Measurements from ENCODE around the gene SNX22.
A peak's percentile ranks its signal among the peaks of the same experiment; 100 is the strongest.

The SNX22 gene

DNA sequence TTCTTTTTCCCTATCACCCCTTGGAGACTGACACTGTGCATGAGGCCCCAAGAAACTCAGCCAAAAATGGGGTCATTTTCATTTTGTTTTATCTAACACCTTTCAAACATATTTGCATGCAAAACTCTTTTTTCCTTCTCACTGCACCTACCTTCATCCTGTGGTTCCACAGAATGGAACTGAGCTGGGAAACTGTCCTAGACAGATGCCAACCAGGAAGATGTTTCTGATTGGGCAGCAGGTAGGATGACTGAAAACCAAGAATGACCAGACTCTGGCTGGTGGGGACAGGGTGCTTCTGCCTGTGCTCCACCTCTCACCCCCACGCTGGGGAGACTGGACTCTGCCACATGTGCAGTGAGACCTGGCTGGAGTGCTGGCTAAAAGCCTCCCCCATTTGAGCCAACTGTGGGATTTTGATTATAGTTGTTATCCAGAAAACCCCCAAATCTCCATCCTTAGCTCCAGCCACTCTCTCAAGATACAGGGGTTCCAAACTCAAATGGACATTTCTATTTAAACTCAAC lies 6.1 kb downstream of the SNX22 start:
- no peak for DNase-seq

DNA sequence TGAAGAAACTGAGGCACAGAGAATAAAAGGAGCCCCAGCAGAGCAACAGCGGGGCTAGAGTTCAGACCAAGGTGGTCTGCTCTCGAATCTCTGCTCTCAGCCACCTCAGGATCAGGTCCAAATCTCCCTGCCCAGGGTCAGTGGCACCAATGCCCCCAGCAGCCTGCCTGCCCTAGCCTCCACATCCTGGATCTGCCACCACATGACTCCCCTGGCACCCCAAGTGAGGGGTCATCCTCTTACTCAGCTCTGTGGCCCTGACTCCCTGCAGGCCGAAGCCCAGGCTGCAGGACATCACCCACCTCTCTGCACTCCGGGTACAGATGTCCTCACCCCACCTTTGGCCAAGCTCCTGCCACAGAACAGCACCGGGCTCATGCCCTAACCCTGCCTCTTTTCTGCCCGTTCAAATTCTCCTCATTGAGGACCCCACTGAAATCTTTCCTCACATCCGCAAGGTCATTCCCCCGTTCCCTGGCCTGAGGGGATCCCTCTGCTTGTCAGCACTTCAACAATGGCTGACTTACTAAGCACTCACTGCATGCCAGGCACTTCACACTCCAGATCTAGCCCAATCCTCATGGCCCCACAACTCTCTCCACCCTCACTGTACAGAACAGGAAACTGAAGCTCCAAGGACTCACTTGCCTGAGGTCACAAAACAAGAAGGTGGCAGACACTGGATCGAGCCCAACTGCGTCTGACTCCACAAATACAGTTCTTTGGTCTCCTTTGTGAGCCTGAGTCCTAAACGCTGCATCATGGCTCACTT lies 7.0 kb downstream of the SNX22 start:
- DNase-seq = no peak

DNA sequence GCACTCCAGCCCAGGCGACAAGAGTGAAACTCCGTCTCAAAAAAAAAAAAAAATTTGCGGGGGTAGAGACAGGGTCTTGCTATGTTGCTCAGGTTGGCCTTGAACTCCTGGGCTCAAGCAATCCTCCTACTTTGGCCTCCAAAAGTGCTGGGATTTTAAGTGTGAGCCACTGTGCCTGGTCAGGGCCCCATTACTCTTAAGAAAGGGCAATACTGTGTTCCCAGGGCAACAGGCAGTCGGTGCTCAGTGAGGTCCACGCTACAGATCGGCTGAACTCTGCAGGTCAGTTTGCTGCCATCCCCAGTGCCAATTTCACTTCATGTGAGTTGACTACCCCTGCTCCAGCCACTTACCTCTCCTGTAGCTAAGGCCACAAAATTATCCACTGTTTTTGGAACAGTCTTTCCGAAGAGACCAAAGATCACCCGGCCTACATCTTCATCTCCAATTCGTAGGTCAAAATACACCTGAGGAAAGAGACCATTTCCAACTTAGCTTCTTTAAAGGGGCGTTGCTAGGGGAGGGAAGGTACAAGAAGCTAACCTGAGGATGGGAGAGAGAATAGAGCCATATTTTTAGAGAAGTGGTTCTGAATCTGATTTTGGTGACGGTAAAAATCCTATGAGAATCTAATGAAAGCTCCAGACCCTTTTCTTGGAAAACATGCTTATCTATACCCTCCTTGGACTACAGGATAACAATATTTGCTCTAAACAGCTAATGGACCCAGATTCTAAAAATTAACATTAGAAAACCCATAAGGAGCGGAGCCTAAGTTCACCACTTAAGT lies 10.4 kb downstream of the SNX22 start:
- no peak for DNase-seq

DNA sequence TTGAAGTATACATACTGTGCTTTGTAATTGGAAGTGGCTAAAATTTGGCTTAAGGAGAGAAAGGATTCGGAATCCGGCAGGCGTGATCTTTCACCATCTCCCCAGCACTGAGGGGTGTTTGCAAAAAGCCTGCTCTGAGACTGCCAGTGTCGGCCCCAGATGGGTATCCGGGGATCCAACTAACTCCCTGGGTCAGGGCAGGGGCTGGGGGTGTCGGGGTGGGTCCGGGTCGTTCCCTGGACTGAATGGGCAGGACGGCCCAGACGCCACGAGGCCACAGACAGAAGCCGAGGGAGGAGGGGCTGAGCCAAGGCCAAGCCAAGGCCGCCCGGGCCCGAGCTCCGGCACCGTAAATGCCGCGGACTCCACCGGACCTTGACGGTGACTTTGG lies 10.9 kb downstream of the SNX22 start:
- DNase-seq = peak in 1 of 2 donors; percentile 12

DNA sequence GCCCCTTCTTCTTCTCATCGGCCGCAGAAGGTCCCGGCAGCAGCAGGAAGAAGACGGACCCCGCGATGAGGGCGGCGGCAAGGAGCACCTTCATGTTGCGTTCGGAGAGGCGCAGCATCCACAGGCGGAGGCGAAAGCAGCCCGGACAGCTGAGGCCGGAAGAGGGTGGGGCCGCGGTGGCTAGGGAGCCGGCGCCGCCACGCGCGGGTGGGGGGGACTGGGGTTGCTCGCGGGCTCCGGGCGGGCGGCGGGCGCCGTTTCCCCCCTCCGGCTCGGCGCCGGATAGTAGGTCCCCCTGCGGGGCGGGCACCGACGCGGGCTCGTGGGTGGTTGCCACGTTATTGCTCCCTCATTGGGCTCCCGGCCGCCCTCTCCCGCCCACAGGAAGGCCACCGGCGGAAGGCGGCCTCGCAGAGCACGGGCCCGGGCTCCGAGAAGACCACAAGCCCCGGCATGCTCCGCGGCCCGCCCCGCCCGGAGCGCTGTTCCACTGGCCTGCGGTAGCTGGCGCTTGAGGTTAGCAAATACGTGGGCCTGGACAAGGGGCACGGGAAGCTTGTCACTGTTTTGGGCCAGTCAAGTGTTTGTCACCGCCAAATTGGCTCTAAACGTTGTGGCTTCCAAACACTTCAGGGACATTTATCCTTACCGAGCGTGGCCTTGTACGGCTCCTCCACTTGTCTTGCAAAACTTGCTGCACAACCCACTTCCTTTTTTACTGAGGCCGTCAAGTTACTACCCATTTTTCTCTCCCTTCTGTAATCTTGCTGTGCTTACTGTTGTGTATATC lies 11.5 kb downstream of the SNX22 start, which contains the start of gene PPIB:
Gene PPIB, minus strand, starts transcription at position 154 of the 790 bp plus-strand sequence. Its CDS starts 36 bp downstream, at position 118.
- DNase-seq = peak; percentile 94

DNA sequence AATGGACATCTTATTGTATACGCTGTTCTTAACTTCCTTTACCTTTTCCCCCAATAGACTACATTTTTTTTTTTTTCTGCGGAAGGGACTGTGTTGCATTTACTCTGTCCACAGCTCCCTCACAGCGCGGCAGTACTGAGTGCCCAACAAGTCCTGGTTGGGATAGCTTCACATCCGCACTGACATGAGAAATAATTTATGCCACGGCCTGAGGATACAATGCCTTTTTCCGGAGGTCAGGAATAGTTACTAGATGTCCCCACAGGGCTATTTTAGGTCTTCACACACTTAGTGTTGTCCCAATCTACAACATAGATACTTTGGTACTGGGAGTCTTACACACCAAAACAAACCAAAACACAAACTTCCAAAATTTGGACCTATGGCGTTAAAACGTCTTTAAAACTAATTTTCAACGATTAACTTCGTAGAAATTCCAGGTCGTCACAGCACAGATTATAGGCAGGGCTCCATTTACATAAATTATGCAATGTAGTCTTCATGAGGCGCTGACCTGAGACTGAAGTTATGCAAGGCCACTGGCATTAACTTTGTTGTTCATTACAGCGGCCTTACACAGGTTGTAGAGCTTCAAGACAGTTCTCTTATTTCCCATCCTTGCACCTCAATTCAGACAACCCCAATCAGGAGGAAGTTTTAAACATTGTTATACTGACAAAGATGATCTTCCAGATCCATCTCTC lies 12.3 kb downstream of the SNX22 start:
- no peak for DNase-seq

DNA sequence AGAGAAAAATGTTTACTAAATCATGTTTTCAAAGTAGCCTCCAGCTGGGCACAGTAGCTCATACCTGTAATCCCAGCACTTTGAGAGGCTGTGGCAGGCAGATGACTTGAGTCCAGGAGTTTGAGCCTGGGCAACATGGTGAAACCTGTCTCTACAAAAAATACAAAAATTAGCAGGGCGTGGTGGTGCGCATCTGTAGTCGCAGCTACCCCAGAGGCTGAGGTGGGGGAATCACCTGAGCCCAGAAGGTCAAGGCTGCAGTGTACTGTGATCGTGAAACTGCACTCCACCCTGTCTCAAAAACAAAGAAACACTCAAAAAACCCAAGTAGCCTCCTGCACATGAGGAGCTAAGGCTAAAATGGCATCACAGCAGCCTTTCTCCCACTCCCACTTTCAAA lies 12.9 kb downstream of the SNX22 start:
- DNase-seq = no peak

DNA sequence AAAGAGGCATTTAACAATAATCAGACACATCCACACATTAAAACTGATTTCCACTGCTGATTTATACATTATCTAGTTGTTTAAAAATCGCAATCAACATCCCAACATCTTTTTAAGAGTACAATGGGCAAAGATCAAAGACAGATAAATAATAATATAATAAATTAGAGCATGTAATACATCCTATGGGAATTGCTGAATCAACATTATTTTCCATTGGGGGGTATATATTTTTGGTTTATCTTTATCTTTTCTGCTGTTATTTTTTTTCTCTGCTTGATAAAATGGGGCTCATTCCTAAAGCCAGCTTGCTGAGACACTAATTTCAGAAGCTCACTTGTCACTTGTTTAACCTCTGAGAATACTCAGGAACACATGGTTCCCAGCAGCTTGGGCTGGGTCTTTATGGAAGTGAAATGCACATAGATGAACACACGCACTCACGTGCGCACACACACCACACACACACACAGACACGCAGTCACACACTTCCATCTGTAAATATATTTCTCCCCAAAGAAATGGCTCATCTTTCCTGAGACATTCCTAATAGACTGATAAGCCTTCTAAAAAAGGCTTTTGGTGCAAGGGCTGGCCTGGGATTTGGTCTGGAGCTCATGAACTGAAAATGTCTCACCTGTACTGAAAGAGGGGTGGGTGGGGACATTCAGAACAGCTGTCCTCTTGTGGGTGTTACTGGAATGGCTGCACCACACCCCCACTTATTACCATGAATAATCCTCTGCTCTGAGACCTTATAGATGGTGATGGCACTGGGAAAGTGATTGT lies 14.8 kb downstream of the SNX22 start:
- no peak for DNase-seq

DNA sequence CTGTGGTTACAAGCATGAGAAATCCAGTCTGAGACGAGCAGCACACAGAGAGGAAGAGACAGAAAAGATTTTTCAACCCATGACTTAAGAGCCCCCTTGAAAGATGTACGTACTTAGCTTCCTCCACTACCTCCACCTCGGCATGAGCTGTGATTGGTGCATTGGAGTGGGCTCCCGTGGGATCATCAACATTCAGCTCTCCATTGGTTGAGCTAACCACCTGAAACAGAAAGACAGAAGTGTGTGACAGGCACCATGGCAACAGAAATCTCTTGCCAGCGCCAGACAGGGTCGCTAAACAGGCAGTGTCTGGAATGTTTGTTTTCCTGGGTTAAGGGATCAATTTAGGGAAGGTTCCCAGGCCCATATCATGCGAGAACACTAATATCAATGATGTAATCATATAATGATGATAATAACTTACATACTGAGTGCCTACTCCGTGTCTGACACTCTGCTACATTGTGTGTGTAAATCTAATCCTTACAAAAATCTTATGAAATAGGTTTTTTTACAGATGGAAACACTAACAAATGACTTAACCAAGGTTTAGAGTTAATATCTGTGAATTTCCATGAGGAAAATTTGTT lies 28.8 kb downstream of the SNX22 start:
- no peak for DNase-seq

DNA sequence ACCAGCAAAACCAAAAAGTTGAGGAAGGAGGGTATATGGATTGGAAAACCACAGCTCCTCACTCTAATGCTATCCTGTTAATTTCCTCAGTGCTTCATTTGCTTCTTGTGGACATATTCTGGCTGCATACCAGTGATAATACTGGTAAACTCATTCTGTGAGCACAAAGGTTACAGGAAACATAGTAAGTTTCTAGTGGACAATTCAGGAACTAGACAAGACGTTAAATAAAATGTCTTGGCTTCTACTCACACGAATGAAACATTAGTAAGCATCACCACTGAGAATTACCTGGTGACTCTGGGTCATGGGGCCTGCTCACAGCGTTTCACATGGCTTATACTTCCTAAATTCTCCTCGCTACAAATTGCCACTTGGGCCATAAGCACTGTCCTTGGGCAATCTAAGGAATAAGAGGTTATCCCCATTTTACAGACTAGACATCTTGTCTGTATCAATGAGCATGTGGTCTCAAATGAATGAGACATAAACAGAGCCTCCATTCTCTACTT lies 31.4 kb downstream of the SNX22 start:
- no peak for DNase-seq

DNA sequence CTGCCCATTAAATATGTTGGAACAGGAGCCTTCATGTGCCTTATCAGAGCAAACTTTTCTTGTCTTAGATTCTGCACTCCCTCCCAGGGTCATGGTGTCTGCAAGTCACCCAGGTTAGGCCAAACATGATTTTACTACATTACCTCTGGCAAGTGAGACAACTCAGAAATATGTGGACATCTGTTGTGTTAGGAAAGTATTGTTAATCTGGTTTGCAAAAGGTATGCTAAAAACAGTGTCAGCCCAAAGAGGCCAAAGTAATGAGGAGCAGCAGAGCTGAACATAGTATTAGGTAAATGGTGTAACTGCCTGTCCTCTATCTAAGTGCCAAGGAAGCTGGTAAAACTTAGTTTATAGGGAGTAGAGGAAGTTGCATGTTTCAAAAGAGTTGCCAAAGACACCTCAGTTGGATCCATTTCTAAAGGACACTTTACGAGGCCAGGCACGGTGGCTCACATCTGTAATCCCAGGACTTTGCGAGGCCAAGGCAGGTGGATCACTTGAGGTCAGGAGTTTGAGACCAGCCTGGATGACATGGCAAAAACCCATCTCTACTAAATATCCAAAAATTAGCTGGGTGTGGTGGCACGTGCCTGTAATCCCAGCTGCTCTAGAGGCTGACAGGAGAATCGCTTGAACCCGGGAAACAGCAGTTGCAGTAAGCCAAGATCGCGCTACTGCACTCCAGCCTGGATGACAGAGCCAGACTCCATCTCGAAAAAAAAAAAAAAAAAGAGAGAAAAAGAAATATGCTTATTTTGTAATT lies 33.8 kb downstream of the SNX22 start:
- no peak for DNase-seq

DNA sequence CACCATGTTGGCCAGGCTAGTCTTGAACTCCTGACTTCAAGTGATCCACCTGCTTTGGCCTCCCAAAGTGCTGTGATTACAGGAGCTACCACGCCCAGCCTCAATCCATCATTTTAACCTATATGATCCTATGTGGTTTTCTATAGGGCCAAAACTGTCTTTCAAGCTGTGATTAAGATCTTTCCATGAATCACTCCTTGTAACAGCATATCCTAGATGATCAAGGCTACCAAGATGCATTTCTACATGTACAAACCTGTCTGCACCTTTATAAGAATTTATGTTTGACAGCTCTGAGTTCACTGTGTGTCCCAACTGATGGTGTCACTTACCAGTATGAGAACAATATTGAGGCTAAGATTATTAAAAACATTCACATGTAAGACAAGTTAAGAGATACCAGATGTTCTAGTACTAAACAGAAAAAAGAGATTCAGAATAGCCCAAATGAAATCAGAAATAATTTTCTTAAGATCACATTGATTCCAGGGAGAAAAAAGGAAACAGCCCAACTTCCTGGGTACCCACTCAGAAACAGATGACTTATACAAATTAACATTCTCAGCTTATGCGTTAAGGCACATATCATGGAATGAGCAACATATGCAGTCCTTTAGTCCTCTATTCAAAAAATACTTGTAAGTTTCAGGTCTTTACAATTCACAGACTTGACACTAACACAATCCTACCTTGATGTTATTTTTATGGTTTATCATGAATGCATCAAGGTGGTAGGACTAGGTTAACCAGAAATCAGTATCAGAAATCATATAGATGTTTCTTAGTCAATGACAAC lies 36.1 kb downstream of the SNX22 start:
- DNase-seq = no peak

DNA sequence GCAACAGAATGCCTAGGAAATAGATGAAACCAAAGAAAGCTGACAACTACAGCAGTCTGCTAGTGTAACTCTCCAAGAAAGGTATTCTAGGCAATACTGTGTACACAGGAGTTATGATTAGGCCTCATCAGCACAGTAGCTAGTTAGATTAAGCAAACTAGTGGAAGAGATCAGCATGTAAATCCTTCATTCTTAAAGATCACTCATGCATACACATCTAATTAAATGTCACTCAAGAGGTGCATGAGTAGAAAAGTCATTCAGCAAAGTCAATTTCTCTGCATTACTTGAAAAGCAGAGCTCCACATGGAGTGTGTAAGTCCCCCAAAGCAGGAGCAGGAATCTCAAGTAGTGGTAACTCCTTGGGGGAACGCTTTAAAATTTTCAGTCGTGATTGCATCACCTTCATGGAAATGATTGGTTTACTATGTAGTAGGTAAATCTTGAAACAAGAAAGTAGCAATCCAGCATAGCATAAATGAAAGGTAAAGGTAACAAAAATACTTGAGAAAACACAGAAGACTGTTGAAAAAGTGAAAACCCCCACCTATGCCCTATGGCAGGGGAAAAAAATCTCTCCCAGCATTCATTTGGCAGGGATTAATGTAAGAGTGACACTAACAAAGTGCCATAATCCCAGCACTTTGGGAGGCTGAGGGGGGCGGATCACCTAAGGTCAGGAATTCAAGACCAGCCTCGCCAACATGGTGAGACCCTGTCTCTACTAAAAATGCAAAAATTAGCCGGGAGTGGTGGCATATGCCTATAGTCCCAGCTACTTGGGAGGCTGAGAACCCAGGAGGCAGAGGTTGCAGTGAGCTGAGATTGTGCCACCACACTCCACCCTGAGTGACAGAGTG lies 40.7 kb downstream of the SNX22 start:
- no peak for DNase-seq

DNA sequence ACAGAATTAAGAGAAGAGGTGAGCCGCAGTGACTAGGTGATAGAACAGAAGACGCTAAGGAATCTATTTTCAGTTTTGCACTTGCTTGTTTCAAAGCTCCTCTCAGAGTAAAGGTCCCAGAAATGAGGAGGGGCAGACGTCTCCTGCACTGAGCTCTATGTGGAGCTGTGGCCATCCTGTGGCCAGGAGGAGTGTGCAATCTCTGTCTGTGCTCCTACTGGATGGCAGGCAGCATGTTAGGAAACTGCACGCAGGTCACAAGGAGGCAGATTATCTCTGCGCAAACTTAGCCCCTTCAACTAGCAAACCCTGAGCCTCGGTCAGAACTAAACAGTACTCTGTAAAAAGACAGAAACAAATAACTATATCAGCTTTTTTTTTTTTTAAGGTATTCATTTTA lies 42.4 kb downstream of the SNX22 start:
- no peak for DNase-seq

DNA sequence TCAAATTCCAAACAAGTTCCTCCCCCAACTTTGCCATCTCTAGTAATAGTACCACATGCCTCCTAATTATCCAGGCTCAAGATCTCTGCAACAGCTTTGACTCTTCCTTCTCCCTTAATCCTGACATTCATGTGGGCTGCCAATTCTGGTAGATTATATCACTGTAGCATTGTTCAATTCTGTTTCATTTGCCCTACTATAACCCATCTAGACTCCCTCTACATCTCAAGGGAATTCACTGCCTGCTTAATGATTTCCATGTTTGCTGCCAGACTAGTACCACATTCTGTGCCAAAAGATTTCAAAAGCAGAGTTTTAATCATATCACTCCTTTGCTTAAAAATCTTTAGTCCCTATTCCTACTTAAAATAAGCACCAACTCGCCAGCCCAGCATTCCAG lies 45.9 kb downstream of the SNX22 start:
- DNase-seq = no peak

DNA sequence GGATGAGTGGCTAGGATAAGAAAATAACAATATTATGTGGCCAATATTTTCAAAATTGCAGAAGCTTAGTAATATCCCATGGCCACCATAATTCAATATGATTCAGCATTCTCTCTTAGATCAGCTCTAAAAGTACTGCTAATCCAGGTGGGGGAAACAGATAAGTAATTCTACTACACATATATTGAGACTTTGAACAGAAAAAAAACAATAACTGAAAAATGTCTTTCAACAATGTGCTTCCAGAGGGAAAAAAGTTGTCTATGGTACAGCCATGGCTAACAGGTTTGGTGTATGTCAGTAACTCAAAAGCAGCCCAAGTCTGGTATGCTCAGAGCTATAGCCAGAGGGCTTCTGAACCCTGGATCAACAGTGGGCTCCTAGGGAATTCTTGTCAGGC lies 53.7 kb downstream of the SNX22 start:
- no peak for DNase-seq

Data from stimulated activated CD4-positive, alpha-beta T cell treated with anti-CD3 and anti-CD28 coated beads, Interleukin-2, amount 100 ng/mL, for 48 hours (primary cell).